HG03439 (cell line): ENCODE results near the gene USP7.

Source experiments
- ATAC-seq: cut with Tn5 transposase; IDR thresholded peaks from one replicate; pipeline ENCODE4 v1.9.1; 2021; ENCODE audit warnings: mild to moderate bottlenecking, moderate library complexity; ENCODE audit not compliant: unreplicated experiment

The USP7 gene

GRCh38 chr16:8865145-8865882, 98.4 kb downstream of the USP7 start:
- no peak for ATAC-seq

GRCh38 chr16:8864480-8865110, 99.1 kb downstream of the USP7 start:
- no peak for ATAC-seq

- ATAC-seq = no peak
Observed at GRCh38 chr16:8863594-8864424, 99.9 kb downstream of the USP7 start.

- ATAC-seq = no peak
Observed at GRCh38 chr16:8862309-8863130, 101.2 kb downstream of the USP7 start.

GRCh38 chr16:8861563-8862308, 102.0 kb downstream of the USP7 start:
- no peak for ATAC-seq

- ATAC-seq = no peak
Observed at GRCh38 chr16:8859913-8860881, 103.5 kb downstream of the USP7 start.

- no peak for ATAC-seq
Observed at GRCh38 chr16:8858994-8859912, 104.5 kb downstream of the USP7 start.

GRCh38 chr16:8855972-8856371, 107.7 kb downstream of the USP7 start:
- no peak for ATAC-seq

GRCh38 chr16:8855051-8855786, 108.5 kb downstream of the USP7 start:
- no peak for ATAC-seq

- ATAC-seq = no peak
Observed at GRCh38 chr16:8854298-8854948, 109.3 kb downstream of the USP7 start.

- no peak for ATAC-seq
Observed at GRCh38 chr16:8853611-8854010, 110.1 kb downstream of the USP7 start.

- ATAC-seq = no peak
Observed at GRCh38 chr16:8853150-8853549, 110.6 kb downstream of the USP7 start.

- ATAC-seq = no peak
Observed at GRCh38 chr16:8852534-8852933, 111.2 kb downstream of the USP7 start.

GRCh38 chr16:8851761-8852403, 111.8 kb downstream of the USP7 start:
- ATAC-seq = no peak

- no peak for ATAC-seq
Observed at GRCh38 chr16:8850279-8850885, 113.3 kb downstream of the USP7 start.
